K562 (cell line): ENCODE measurements around the gene ZSCAN12. TPM values are rescaled to one million over a fixed set of nuclear protein-coding genes. Genes with fewer than 3 reads are reported as not detected.

ENCODE experiments used
- ARID1B ChIP-seq: fragments of 450-650 bp; IDR thresholded peaks from 2 replicates; pipeline ENCODE4 v1.6.1; 2016; ENCODE audit warnings: antibody characterized with exemption, mild to moderate bottlenecking, inconsistent platforms
- EP400 ChIP-seq: fragments of 450-650 bp; IDR thresholded peaks from 2 replicates; pipeline ENCODE4 v1.6.1; 2017; ENCODE audit warnings: antibody characterized with exemption, mild to moderate bottlenecking, moderate library complexity
- L3MBTL2 ChIP-seq: fragments of 450-650 bp; IDR thresholded peaks from 2 replicates; pipeline ENCODE4 v1.6.1; 2016; ENCODE audit warnings: mild to moderate bottlenecking, moderate library complexity
- NONO ChIP-seq, 2 experiments: fragments of 200-400 bp in 1 of 2; fragments of 450-650 bp in 1 of 2; formaldehyde crosslinking in 1 of 2; IDR thresholded peaks; 2 replicates each; pipeline ENCODE4 v1.6.1; 2017; ENCODE audit warnings: low read depth in 2 of 2, mild to moderate bottlenecking in 2 of 2, moderate library complexity in 2 of 2, low read length in 1 of 2
- NR2C1 ChIP-seq, 2 experiments: fragments of 450-650 bp; IDR thresholded peaks; 2 replicates each; pipeline ENCODE4 v1.6.1; 2017; ENCODE audit warnings: mild to moderate bottlenecking in 2 of 2, antibody characterized with exemption in 1 of 2, inconsistent platforms in 1 of 2, missing compliant biosample characterization in 1 of 2, missing genetic modification characterization in 1 of 2
- POLR2B ChIP-seq: fragments of 450-650 bp; IDR thresholded peaks from 2 replicates; pipeline ENCODE4 v1.6.1; 2018; ENCODE audit warnings: low read depth; ENCODE audit not compliant: partially characterized antibody
- PTBP1 ChIP-seq: fragments of 200-400 bp; formaldehyde crosslinking; IDR thresholded peaks from 2 replicates; pipeline ENCODE4 v1.6.1; 2017; ENCODE audit warnings: low read depth, low read length
- RBM22 ChIP-seq: fragments of 200-400 bp; formaldehyde crosslinking; IDR thresholded peaks from 2 replicates; pipeline ENCODE4 v1.6.1; 2018; ENCODE audit warnings: low read length, low read depth; ENCODE audit not compliant: poor library complexity, severe bottlenecking
- SMC3 ChIP-seq: conservative IDR thresholded peaks from 2 replicates; pipeline ENCODE4 v1.6.1; 2011; ENCODE audit warnings: low read depth, low read length, improper control_type of control experiment; ENCODE audit not compliant: insufficient read depth
- TRIM24 ChIP-seq, 2 experiments: fragments of 450-650 bp; IDR thresholded peaks; 2 replicates each; pipeline ENCODE4 v1.6.1; 2016
- polyA plus RNA-seq, 8 experiments: library from polyadenylated mRNA; depleted of rRNA in 4 of 8; stranded (reverse) in 5 of 8; unstranded in 3 of 8; fragments of >200 nt; fragmentation: Nextera tagmentation in 2 of 8; fragmentation: Illumina TruSeq in 1 of 8; extraction: Ambion mirVana in 2 of 8; extraction: Trizol in 1 of 8; gene quantifications; 2 replicates each; pipeline versions ENCODE4 v1.2.1 to v1.2.3, GENCODE V29; 2011 to 2014; ENCODE audit warnings: inconsistent platforms in 1 of 8, missing spikeins in 1 of 8
- total RNA-seq, 7 experiments: library from RNA; depleted of rRNA in 6 of 7; stranded (reverse); fragments of >200 nt in 6 of 7; fragmentation: Illumina TruSeq in 2 of 7; extraction: Trizol in 2 of 7; gene quantifications; 2 replicates each; pipeline versions ENCODE4 v1.2.1 to v1.2.3, GENCODE V29; 2011 to 2021; ENCODE audit warnings: low replicate concordance in 1 of 7
- TF ChIP-seq, protein P1 (sequence below), 2 experiments: fragments of 450-650 bp; conservative IDR thresholded peaks; 2 replicates each; pipeline ENCODE4 v1.6.1; 2017; ENCODE audit warnings: mild to moderate bottlenecking in 2 of 2, moderate library complexity in 2 of 2
- TF ChIP-seq, protein P2 (sequence below): sonication (generic); formaldehyde crosslinking; IDR thresholded peaks from 2 replicates; pipeline ENCODE4 v1.9.0; 2022; ENCODE audit warnings: mild to moderate bottlenecking, missing genetic modification reagents
- TF ChIP-seq, protein P3 (sequence below): sonication (generic); formaldehyde crosslinking; IDR thresholded peaks from 2 replicates; pipeline ENCODE4 v1.8.0; 2022; ENCODE audit warnings: mild to moderate bottlenecking, missing genetic modification reagents
- TF ChIP-seq, protein P4 (sequence below): fragments of 450-650 bp; IDR thresholded peaks from 2 replicates; pipeline ENCODE4 v1.6.1; 2016; ENCODE audit warnings: borderline replicate concordance
- TF ChIP-seq, protein P5 (sequence below), 2 experiments: IDR thresholded peaks; 2 replicates each; pipeline ENCODE4 v1.6.1; 2012; ENCODE audit warnings: improper control_type of control experiment in 2 of 2, low read depth in 2 of 2, low read length in 2 of 2, borderline replicate concordance in 1 of 2
- TF ChIP-seq, protein P6 (sequence below): fragments of 250-450 bp; sonication (Bioruptor Pico); IDR thresholded peaks from 2 replicates; pipeline ENCODE4 v1.5.0; 2021

The ZSCAN12 gene
- total and polyA plus RNA-seq, 9 of the 15 experiments (the other 6 are each of a cell fraction or from before 2014, with no cell fraction given), result 2.5 to 19.6 (median 12.5) TPM

DNA sequence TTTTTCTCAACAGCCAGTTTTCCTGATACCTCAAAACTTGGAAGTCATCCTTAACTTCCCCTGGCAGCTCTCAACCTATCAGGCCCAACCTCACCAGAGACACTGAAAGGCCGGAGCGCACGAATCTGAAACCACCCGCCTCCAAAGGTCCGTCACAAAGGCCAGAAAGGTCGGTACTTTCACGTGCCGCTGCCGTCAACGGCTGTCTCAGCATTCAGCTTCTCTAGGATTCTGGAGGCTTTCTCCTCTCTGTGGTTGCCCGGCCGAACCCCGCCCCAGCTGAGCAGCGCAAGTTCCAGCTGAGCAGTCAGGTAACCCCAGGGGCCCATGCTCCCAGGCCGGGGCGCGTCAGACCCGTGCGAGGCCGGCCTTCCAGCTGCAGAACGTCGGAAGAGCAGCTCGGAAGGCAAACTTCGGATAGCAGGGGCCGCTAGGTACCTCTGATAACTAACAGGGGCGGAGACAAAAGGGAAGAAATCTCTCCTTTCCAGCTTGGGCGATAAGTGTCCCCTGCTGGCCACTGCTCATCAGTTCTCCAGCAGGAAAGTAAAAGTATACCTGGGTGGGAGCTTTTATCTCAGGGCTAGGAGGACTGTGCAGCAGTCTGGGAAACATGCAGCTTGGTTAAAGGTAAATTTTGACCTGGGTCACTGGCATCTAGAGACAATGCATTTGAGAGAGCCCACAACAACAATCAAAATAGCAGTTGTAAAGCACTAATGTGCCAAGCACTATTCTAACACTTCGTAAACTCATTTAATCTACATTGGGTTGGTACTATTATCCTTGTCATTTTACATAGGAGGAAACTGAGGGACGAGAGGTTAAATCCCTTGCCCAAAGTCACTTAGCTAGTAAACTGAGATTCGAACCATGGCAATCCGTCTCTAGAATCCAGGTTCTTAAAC is 16.1 kb downstream of the ZSCAN12 start (continued):
- TF ChIP-seq L3MBTL2, result peak; percentile 98
- no peak; the same call in 1 of the 2 replicates for TF ChIP-seq SMC3
- TF ChIP-seq POLR2B, result no peak
- peak; percentile 78; the same call in 1 of the 2 replicates for TF ChIP-seq PTBP1
- TF ChIP-seq, protein P1, sequence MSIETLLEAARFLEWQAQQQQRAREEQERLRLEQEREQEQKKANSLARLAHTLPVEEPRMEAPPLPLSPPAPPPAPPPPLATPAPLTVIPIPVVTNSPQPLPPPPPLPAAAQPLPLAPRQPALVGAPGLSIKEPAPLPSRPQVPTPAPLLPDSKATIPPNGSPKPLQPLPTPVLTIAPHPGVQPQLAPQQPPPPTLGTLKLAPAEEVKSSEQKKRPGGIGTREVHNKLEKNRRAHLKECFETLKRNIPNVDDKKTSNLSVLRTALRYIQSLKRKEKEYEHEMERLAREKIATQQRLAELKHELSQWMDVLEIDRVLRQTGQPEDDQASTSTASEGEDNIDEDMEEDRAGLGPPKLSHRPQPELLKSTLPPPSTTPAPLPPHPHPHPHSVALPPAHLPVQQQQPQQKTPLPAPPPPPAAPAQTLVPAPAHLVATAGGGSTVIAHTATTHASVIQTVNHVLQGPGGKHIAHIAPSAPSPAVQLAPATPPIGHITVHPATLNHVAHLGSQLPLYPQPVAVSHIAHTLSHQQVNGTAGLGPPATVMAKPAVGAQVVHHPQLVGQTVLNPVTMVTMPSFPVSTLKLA (conservative IDR thresholded peaks at IDR 0.05), result peak; percentile 66 to 77
- TF ChIP-seq, protein P2, sequence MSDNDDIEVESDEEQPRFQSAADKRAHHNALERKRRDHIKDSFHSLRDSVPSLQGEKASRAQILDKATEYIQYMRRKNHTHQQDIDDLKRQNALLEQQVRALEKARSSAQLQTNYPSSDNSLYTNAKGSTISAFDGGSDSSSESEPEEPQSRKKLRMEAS (CRISPR knock-in tag), result peak; percentile 75
- TF ChIP-seq RBM22, result no peak
- peak; percentile 57 for TF ChIP-seq ARID1B
- TF ChIP-seq EP400, result peak; percentile 67
- TF ChIP-seq, protein P3, sequence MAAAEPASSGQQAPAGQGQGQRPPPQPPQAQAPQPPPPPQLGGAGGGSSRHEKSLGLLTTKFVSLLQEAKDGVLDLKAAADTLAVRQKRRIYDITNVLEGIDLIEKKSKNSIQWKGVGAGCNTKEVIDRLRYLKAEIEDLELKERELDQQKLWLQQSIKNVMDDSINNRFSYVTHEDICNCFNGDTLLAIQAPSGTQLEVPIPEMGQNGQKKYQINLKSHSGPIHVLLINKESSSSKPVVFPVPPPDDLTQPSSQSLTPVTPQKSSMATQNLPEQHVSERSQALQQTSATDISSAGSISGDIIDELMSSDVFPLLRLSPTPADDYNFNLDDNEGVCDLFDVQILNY (CRISPR knock-in tag), result no peak
- TF ChIP-seq, protein P4, sequence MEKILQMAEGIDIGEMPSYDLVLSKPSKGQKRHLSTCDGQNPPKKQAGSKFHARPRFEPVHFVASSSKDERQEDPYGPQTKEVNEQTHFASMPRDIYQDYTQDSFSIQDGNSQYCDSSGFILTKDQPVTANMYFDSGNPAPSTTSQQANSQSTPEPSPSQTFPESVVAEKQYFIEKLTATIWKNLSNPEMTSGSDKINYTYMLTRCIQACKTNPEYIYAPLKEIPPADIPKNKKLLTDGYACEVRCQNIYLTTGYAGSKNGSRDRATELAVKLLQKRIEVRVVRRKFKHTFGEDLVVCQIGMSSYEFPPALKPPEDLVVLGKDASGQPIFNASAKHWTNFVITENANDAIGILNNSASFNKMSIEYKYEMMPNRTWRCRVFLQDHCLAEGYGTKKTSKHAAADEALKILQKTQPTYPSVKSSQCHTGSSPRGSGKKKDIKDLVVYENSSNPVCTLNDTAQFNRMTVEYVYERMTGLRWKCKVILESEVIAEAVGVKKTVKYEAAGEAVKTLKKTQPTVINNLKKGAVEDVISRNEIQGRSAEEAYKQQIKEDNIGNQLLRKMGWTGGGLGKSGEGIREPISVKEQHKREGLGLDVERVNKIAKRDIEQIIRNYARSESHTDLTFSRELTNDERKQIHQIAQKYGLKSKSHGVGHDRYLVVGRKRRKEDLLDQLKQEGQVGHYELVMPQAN, result no peak; the same call in 1 of the 2 replicates
- peak; percentile 67; the same call in 1 of the 2 replicates for TF ChIP-seq NR2C1 (IDR thresholded peaks at IDR 0.05)
- TF ChIP-seq NR2C1 (tag; IDR thresholded peaks at IDR 0.05), result 0 out of 2 replicates have a peak, but pooled peaks have one; percentile 25
- TF ChIP-seq TRIM24 (IDR thresholded peaks at IDR 0.05), result peak in 1 of 2 experiments; percentile 58; a peak in 1 of 4 replicates
- peak in 1 of 2 experiments; percentile 30; a peak in 1 of 4 replicates for TF ChIP-seq NONO (IDR thresholded peaks at IDR 0.05; ENCODE audit: low read depth in 2 of 2, low read length in 1 of 2)
- TF ChIP-seq, protein P5, sequence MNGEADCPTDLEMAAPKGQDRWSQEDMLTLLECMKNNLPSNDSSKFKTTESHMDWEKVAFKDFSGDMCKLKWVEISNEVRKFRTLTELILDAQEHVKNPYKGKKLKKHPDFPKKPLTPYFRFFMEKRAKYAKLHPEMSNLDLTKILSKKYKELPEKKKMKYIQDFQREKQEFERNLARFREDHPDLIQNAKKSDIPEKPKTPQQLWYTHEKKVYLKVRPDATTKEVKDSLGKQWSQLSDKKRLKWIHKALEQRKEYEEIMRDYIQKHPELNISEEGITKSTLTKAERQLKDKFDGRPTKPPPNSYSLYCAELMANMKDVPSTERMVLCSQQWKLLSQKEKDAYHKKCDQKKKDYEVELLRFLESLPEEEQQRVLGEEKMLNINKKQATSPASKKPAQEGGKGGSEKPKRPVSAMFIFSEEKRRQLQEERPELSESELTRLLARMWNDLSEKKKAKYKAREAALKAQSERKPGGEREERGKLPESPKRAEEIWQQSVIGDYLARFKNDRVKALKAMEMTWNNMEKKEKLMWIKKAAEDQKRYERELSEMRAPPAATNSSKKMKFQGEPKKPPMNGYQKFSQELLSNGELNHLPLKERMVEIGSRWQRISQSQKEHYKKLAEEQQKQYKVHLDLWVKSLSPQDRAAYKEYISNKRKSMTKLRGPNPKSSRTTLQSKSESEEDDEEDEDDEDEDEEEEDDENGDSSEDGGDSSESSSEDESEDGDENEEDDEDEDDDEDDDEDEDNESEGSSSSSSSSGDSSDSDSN (IDR thresholded peaks at IDR 0.05; ENCODE audit: borderline replicate concordance in 1 of 2, low read depth in 2 of 2, low read length in 2 of 2), result peak; percentile 93 to 97; a peak in 3 of 4 replicates
- TF ChIP-seq, protein P6, sequence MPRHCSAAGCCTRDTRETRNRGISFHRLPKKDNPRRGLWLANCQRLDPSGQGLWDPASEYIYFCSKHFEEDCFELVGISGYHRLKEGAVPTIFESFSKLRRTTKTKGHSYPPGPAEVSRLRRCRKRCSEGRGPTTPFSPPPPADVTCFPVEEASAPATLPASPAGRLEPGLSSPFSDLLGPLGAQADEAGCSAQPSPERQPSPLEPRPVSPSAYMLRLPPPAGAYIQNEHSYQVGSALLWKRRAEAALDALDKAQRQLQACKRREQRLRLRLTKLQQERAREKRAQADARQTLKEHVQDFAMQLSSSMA (CRISPR knock-in tag), result no peak
